PFSK-1 (cell line): ENCODE data around the gene PNKD.

Experiments
- POLR2AphosphoS5 ChIP-seq: IDR thresholded peaks from 2 replicates; pipeline ENCODE4 v1.6.1; 2012; ENCODE audit warnings: low read depth, mild to moderate bottlenecking, control low read depth, low read length, moderate library complexity
- SIN3A ChIP-seq: IDR thresholded peaks from 2 replicates; pipeline ENCODE4 v1.6.1; 2012; ENCODE audit warnings: mild to moderate bottlenecking, low read length, moderate library complexity, borderline replicate concordance; ENCODE audit not compliant: insufficient read depth
- TF ChIP-seq, protein P1 (sequence below), 2 experiments: IDR thresholded peaks; 2 replicates each; pipeline versions ENCODE4 v1.6.1 to v1.8.0; 2011 to 2012; ENCODE audit warnings: low read depth in 2 of 2, low read length in 2 of 2, control low read depth in 1 of 2, inconsistent platforms in 1 of 2, mild to moderate bottlenecking in 1 of 2, moderate library complexity in 1 of 2; ENCODE audit not compliant: insufficient read depth in 1 of 2

DNA sequence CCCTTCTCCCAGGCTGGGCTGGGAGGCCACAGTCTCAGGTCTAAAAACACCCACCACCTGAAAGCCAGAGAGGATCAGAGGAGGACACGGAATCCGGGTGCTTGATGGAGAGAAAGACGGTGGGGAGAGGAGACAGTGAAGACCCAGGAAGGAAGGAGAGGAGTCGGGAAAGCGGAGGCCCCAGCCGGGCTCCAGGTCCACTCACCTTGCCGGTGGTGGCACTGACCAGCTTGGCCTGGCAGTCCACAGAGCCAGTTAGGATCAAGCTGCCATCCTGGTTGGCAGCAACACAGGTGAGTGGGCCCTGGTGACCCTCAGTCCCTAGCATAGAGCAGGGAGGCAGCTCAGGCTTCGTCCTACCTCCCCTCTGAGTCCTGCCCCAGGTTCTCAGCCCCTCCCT is 4.7 kb upstream of the PNKD start:
- TF ChIP-seq POLR2AphosphoS5 (no peak), SIN3A (no peak)
- TF ChIP-seq, protein P1, sequence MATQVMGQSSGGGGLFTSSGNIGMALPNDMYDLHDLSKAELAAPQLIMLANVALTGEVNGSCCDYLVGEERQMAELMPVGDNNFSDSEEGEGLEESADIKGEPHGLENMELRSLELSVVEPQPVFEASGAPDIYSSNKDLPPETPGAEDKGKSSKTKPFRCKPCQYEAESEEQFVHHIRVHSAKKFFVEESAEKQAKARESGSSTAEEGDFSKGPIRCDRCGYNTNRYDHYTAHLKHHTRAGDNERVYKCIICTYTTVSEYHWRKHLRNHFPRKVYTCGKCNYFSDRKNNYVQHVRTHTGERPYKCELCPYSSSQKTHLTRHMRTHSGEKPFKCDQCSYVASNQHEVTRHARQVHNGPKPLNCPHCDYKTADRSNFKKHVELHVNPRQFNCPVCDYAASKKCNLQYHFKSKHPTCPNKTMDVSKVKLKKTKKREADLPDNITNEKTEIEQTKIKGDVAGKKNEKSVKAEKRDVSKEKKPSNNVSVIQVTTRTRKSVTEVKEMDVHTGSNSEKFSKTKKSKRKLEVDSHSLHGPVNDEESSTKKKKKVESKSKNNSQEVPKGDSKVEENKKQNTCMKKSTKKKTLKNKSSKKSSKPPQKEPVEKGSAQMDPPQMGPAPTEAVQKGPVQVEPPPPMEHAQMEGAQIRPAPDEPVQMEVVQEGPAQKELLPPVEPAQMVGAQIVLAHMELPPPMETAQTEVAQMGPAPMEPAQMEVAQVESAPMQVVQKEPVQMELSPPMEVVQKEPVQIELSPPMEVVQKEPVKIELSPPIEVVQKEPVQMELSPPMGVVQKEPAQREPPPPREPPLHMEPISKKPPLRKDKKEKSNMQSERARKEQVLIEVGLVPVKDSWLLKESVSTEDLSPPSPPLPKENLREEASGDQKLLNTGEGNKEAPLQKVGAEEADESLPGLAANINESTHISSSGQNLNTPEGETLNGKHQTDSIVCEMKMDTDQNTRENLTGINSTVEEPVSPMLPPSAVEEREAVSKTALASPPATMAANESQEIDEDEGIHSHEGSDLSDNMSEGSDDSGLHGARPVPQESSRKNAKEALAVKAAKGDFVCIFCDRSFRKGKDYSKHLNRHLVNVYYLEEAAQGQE (IDR thresholded peaks at IDR 0.05; ENCODE audit: insufficient read depth in 1 of 2, low read depth in 2 of 2, low read length in 2 of 2): no peak
